ENCODE measurements around the gene RNMT.
"Not testable (repeated sequence)": the region's sequence is repeated elsewhere in the genome, so short reads cannot be mapped to it uniquely, and the experiment has no call there.

The RNMT gene

DNA sequence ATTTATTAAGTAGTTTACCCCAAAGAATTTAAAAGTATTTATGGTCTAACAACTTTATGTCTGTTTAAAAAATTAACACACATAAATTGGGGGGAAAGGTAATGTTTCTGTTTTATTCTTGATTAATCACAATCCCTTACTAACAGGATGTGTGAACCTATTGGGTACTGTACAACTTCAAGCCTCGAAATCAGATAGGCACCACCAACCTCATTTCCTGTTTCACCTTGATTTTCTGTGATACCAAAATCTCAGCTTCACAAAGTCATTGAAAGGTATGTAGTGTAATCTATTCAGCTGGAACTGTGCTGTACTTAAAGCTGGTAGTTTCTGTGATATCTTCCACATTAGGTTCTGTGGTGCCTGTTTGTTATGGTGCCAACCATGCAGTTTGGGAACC, 4.0 kb downstream of the RNMT start:
- no peak for DNase-seq (ENCODE audit: insufficient read length, low spot score)
- FAIRE-seq, result peak; percentile 58

DNA sequence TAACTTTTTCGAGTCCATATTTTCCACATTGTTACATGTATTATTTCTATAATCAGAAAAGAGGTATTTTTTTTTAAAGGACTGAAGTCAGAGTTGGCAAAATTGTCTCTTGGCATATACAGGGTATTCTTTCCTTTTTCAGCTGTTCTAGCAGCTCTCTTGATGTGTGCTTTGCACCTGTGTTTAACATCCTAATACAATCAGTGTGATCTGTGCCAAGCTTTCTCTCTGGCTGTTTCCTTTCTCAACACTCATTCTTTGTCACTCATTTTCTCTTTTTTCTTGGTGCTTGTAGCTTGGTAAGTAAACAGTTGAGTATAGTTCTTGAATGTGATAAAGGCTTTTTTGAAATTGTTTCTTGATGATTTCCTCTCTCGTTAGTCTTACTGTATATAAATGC, 9.2 kb downstream of the RNMT start:
- TF ChIP-seq TAF1 (IDR thresholded peaks at IDR 0.05; ENCODE audit: low read depth, low read length) (no peak), POU2F2 (IDR thresholded peaks at IDR 0.05; ENCODE audit: low read depth, low read length) (no peak), SPI1 (IDR thresholded peaks at IDR 0.05; ENCODE audit: low read depth, low read length) (no peak)
- FAIRE-seq (no peak), DNase-seq (ENCODE audit: insufficient read length, low spot score) (no peak)

More for the DNA sequence above, 4.0 kb downstream of the RNMT start:
- no peak for TF ChIP-seq POU2F2 (IDR thresholded peaks at IDR 0.05; ENCODE audit: low read depth, low read length)
- no peak for TF ChIP-seq SPI1 (IDR thresholded peaks at IDR 0.05; ENCODE audit: low read depth, low read length)
- TF ChIP-seq PAX5 (IDR thresholded peaks at IDR 0.05; ENCODE audit: insufficient read depth, low read length, severe bottlenecking), result no peak
- TF ChIP-seq POLR2AphosphoS5 (IDR thresholded peaks at IDR 0.05; ENCODE audit: low read depth, low read length), result no peak
- no peak for TF ChIP-seq TAF1 (IDR thresholded peaks at IDR 0.05; ENCODE audit: low read depth, low read length)
- no peak for TF ChIP-seq POLR2A (IDR thresholded peaks at IDR 0.05; ENCODE audit: low read depth, low read length)

DNA sequence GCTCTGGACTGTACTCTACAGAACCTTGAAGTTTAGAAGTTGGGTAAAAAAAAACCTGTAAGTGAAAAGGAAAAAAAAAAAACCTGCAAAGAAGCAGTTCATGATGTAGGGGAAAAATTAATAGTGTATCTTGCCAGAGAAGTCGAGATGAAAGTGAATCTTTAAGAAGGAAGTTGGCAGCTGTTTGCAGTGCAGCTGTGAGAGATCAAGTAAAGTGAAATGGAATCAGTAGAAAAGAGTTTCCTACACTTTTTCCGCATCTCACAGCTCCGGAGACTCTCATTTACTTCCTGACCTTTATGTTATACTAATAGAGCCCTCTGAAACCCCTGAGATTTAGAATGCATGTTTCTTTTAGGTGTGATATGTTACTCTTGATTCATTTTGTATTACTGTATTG, 19.2 kb downstream of the RNMT start:
- DNase-seq (ENCODE audit: insufficient read length, low spot score), result no peak
- no peak for FAIRE-seq
- TF ChIP-seq PAX5 (IDR thresholded peaks at IDR 0.05; ENCODE audit: insufficient read depth, low read length, severe bottlenecking) (no peak), TAF1 (IDR thresholded peaks at IDR 0.05; ENCODE audit: low read depth, low read length) (no peak), POLR2AphosphoS5 (IDR thresholded peaks at IDR 0.05; ENCODE audit: low read depth, low read length) (no peak), POU2F2 (IDR thresholded peaks at IDR 0.05; ENCODE audit: low read depth, low read length) (no peak), POLR2A (IDR thresholded peaks at IDR 0.05; ENCODE audit: low read depth, low read length) (no peak), SPI1 (IDR thresholded peaks at IDR 0.05; ENCODE audit: low read depth, low read length) (no peak)

DNA sequence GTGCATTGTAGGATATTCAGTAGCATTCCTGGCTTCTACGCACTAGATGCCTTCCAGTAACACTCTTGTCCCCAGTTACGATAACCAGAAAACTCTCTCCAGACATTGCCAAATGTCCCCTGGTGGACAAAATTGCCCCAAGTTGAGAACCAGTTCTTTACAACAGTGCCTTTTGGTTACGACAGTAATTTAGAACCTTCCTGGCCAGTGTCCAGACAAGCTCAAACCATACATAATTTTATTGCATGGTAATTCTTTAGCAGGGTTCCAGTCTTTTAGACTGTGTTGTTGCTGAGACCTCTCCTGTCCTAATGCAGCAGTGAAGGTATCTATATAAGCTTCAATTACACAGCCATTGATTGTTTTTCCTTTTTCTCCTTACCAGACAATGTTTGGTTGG, 20.2 kb downstream of the RNMT start:
- TF ChIP-seq POLR2A (IDR thresholded peaks at IDR 0.05; ENCODE audit: low read depth, low read length) (no peak), SPI1 (IDR thresholded peaks at IDR 0.05; ENCODE audit: low read depth, low read length) (no peak), POLR2AphosphoS5 (IDR thresholded peaks at IDR 0.05; ENCODE audit: low read depth, low read length) (no peak), TAF1 (IDR thresholded peaks at IDR 0.05; ENCODE audit: low read depth, low read length) (no peak), POU2F2 (IDR thresholded peaks at IDR 0.05; ENCODE audit: low read depth, low read length) (no peak), PAX5 (IDR thresholded peaks at IDR 0.05; ENCODE audit: insufficient read depth, low read length, severe bottlenecking) (no peak)
- FAIRE-seq (no peak), DNase-seq (ENCODE audit: insufficient read length, low spot score) (no peak)

DNA sequence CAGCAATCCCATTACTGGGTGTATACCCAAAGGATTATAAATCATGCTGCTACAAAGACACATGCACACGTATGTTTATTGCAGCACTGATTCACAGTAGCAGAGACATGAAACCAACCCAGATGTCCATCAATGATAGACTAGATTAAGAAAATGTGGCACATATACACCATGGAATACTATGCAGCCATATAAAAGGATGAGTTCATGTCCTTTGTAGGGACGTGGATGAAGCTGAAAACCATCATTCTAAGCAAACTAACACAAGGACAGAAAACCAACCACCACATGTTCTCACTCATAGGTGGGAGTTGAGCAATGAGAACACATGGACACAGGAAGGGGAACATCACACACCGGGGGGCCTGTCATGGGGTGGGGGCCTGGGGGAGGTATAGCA, 25.1 kb downstream of the RNMT start:
- FAIRE-seq, result not testable (repeated sequence)

DNA sequence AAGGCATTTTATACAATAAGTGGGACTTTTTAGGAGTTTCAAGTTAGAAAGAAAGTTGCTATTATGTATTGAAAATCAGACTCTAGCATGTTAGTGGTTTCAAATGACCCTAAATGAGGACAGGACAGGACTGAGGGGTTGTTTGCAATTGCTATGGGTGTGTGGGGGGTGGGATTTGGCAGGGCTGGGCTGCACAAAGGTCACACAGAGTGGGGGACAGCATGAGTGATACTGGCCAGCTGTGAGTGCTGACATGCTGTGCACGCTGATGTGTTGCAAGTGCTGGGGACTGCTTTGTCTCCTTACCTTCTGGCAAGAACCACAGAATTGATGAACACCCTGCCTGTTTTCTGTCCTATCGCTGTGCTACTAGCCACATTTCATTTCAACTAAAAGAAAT, 29.8 kb downstream of the RNMT start:
- FAIRE-seq (no peak), DNase-seq (ENCODE audit: insufficient read length, low spot score) (no peak)
- no peak for TF ChIP-seq TAF1 (IDR thresholded peaks at IDR 0.05; ENCODE audit: low read depth, low read length)

More for the DNA sequence above, 25.1 kb downstream of the RNMT start:
- not testable (repeated sequence) for DNase-seq (ENCODE audit: insufficient read length, low spot score)

DNA sequence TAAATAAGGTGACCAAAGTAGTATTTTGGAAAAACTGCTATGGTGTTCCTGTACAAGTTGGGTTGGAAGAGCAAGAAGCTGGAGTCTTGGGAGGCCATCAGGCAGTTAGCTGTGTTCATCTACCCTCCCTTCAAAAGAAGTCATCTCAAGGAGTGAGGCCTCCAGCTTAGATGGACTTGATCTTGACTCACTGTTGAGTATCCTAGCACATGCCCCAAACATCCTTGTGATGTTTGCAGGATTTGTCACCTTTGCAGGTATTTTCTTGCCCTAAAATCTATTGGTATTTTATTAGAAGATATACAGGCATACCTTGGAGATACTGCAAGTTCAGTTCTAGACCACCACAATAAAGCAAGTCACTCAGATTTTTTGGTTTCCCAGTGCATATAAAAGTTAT, 30.2 kb downstream of the RNMT start:
- TF ChIP-seq POLR2AphosphoS5 (IDR thresholded peaks at IDR 0.05; ENCODE audit: low read depth, low read length) (no peak), TAF1 (IDR thresholded peaks at IDR 0.05; ENCODE audit: low read depth, low read length) (no peak), SPI1 (IDR thresholded peaks at IDR 0.05; ENCODE audit: low read depth, low read length) (no peak), POU2F2 (IDR thresholded peaks at IDR 0.05; ENCODE audit: low read depth, low read length) (no peak), PAX5 (IDR thresholded peaks at IDR 0.05; ENCODE audit: insufficient read depth, low read length, severe bottlenecking) (no peak), POLR2A (IDR thresholded peaks at IDR 0.05; ENCODE audit: low read depth, low read length) (no peak)
- FAIRE-seq (no peak), DNase-seq (ENCODE audit: insufficient read length, low spot score) (no peak)

DNA sequence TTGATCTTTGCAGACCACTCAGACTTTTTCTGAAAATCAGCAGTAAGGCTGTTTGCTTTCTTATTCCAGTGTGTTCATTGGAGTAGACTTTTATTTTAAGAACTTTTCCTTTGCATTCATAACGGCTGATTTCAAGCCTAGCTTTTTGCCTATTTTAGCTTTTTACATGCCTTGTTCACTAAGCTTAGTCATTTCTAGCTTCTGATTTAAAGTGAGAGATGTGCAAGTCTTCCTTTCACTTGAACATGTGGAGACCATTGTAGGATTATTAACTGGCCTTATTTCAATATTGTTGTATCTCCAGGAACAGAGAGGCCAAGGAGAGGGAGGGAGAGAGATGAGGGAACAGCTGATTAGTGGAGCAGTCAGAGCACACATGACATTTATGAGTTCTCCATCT, 32.1 kb downstream of the RNMT start:
- FAIRE-seq (no peak), DNase-seq (ENCODE audit: insufficient read length, low spot score) (no peak)
- TF ChIP-seq POU2F2 (IDR thresholded peaks at IDR 0.05; ENCODE audit: low read depth, low read length) (no peak), POLR2A (IDR thresholded peaks at IDR 0.05; ENCODE audit: low read depth, low read length) (no peak), SPI1 (IDR thresholded peaks at IDR 0.05; ENCODE audit: low read depth, low read length) (no peak), TAF1 (IDR thresholded peaks at IDR 0.05; ENCODE audit: low read depth, low read length) (no peak), POLR2AphosphoS5 (IDR thresholded peaks at IDR 0.05; ENCODE audit: low read depth, low read length) (no peak), PAX5 (IDR thresholded peaks at IDR 0.05; ENCODE audit: insufficient read depth, low read length, severe bottlenecking) (no peak)

DNA sequence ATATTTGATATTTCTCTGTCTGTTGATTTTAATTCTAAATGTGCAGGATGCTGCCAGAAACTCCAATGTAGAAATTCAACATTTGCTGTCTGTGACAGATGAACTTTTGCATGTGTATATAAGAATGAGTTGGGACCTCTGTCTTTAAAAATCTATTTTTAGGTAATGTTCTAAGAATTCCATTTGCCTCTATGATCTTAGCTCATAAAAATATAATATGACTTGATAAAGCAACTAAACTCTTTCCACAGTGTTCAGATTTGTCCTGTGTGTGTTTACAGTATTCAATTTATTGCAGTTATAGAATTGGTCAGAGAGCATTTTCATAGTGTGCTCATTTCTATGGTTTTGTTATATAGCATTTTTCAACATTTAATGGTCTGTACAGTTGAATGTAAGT, 33.6 kb downstream of the RNMT start:
- no peak for TF ChIP-seq SPI1 (IDR thresholded peaks at IDR 0.05; ENCODE audit: low read depth, low read length)
- no peak for FAIRE-seq
- DNase-seq (ENCODE audit: insufficient read length, low spot score), result no peak

DNA sequence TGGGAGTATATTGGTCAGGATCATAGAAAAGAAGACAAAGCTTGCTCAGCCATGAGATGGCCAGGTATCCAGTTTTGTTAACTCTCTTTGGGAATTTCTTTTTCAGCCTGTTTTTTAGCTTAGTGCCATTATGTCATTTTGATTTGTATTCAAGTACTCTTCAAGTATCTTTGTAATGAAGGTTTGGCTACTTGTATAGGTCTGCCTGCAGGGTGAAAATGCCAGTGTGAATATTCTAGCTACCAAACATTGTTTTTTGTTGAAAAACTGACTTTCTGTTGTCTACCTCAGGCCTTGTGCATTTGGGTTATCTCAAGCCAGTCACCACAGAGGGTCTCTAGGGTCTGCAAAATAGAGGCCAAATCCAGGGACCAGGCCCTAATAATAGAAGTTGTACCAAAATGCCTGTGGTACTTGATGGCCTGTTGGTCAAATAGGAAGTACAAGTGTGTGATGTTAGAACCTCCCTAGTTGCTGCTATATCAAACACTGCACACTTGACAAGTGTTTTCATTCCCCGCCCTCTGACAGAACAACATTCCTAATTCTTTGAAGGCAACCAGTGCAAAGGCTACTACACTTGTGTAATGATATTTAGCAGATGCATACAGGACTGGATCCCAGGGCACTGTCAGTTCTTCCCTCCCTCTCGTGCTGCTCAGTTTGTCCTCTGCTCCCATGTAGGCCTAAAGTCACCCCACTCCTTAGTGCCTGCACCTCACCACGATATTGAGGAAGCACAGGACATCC, 36.4 kb downstream of the RNMT start:
- TF ChIP-seq TAF1 (IDR thresholded peaks at IDR 0.05; ENCODE audit: low read depth, low read length) (no peak), POU2F2 (IDR thresholded peaks at IDR 0.05; ENCODE audit: low read depth, low read length) (no peak), PAX5 (IDR thresholded peaks at IDR 0.05; ENCODE audit: insufficient read depth, low read length, severe bottlenecking) (no peak), POLR2AphosphoS5 (IDR thresholded peaks at IDR 0.05; ENCODE audit: low read depth, low read length) (no peak), POLR2A (IDR thresholded peaks at IDR 0.05; ENCODE audit: low read depth, low read length) (no peak), SPI1 (IDR thresholded peaks at IDR 0.05; ENCODE audit: low read depth, low read length) (no peak)
- FAIRE-seq, result peak; percentile 5
- DNase-seq (ENCODE audit: insufficient read length, low spot score), result no peak

DNA sequence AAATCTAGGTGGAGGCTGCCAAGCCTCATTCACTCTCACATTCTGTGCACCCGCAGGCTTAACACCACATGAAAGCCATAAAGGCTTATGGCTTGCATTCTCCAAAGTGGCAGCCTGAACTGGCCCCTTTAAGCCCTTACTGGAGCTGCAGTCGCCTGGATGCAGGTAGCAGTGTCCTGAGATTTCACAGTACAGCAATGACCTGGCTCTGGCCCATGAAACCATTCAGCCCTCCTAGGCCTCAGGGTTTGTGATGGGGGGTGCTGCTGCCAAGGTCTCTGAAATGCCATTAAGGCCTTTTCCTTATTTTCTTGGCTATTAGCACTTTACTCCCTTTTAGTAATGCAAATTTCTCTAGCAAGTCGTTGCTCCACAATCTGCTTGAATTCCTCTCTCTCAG, 48.6 kb downstream of the RNMT start:
- DNase-seq (ENCODE audit: insufficient read length, low spot score) (no peak), FAIRE-seq (no peak)
- TF ChIP-seq SPI1 (IDR thresholded peaks at IDR 0.05; ENCODE audit: low read depth, low read length) (no peak), POLR2AphosphoS5 (IDR thresholded peaks at IDR 0.05; ENCODE audit: low read depth, low read length) (no peak), PAX5 (IDR thresholded peaks at IDR 0.05; ENCODE audit: insufficient read depth, low read length, severe bottlenecking) (no peak), POLR2A (IDR thresholded peaks at IDR 0.05; ENCODE audit: low read depth, low read length) (no peak), POU2F2 (IDR thresholded peaks at IDR 0.05; ENCODE audit: low read depth, low read length) (no peak), TAF1 (IDR thresholded peaks at IDR 0.05; ENCODE audit: low read depth, low read length) (no peak)

Data from GM12891 (cell line).